ENCODE measurements around the gene JCAD.
A peak's percentile ranks its signal among the peaks of the same experiment; 100 is the strongest.

JCAD gene

DNA sequence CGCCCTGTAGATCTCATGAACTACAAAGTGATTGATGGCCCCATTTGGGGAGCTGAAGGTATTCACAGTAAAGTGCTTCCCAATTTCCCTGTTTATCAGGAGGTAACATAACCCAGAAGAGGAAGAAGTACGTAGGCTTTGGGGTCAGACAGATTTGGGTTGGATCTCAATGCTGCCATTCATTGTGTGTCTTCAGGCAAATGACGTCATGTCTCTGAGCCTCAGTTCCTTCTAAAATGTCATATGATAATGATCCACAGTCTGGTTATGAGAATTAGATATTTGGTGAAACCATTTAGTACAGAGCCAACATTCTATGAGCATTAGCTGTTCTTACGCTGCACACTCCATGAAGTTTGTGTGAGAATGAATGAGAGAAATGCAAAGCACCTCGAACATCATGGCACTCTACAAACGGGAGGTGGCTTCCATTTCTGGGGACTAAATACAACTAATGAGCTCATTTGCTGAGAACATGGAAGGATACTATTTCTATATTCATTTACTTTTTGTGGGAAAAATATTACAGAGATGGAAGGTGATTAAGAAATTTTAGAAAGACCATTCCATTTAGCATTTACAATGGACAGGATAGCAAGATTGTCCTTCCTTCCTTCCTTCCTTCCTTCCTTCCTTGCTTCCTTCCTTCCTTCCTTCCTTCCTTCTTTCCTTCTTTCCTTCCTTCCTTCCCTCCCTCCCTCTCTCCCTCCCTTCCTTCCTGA, 13.8 kb upstream of the JCAD start:
- no peak for DNase-seq

DNA sequence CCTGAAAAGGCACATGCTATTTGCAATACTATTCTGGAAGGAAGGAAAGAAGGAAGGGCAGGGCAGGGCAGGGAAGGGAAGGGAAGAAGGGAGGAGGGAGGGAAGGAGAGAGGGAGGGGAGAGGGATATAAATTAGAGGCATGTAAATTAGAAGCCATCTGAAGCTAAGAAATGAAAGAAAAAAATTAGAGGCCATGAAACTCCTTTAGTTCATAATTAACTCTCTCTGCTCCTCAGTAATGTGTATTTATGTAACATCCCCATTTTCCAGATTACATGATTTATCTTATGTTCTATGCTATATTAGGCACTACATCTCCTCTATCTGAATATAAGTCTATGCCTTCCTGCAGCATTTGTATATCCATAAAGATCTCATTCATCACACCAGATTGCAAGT, 12.7 kb upstream of the JCAD start:
- DNase-seq: no peak

DNA sequence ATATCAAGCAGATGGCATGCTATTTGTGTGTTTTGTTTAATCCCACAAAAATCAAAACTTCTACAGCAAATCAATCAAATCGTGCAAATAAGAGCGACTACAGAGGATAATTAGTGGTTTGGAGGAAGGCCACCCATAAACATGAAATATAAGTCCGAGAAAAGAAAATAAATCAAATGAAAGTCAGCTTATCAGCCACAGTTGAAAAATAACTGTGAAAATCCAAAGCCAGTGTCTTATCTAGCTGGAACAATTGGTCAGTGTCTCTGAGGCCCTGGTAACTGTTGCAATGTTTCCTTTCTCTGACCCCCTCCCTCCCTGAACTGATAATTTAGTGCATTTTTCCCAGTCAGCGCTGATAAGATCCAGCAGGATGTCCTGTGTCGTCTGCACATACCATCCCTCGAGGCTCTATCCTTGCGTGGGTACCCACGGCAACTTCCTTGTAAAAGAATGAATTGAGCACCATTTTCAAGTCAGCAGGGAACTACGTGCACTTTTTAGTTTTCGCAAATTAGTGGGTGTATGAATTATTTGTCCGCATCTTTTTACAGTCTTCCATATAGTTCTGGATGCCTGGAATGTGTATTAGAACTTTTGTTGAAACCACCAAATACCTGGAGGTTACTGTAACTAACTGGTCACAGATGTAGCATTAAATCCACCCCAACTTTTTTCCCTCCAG, 10.8 kb upstream of the JCAD start:
- no peak for DNase-seq

DNA sequence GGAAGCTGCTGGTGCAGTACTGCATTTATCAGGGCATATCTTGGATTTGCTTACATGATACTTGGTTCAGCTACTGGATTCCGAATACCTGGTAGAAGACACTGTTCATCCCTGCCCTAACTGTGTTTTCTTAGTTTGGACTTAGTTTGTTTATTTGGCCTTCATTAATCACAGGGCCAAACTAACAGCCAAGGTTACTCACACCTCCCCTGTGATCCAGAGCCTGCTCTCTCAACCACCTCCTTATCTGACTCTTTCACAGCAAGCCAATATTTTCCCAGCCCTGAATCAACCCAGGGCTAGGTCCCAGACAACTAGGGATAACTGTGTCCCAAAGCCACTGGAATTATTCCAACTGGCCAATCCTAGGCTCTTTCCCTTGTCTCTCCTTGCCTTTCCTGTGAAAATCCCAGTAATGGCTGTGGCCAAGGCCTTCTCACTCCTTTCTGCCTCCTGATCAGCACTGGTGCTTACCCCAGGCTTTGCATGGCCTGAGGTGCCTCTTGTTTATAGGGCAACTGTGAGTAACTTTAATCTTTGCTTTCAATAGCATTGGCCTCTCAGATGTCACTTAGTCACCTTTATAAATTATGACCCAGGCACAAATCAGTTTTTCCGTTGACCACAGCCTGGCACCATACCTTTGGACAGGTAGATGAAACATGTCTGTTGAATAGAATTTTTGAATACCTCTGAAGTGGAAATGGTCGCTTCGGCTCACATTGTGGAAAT, 9.3 kb upstream of the JCAD start:
- DNase-seq: no peak

DNA sequence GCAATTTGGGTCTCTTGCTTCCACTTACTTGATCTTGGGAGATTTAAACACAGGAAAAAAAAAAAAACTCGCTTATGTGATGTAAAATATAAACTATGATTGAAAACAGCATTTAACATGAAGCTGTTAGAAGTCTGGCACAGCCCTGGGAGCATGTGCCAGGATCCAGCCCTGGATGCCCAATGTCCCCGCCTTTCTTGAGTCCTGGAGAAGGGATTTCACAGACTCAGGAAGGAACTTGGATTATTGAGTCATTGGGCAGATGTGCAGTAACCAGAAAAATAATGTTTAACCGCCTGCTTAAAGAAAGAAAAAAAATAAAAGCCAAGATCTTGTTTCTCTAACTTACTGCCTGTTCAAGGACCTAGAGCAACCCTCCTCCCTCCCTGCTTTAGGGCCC, 3.7 kb upstream of the JCAD start:
- DNase-seq: no peak

DNA sequence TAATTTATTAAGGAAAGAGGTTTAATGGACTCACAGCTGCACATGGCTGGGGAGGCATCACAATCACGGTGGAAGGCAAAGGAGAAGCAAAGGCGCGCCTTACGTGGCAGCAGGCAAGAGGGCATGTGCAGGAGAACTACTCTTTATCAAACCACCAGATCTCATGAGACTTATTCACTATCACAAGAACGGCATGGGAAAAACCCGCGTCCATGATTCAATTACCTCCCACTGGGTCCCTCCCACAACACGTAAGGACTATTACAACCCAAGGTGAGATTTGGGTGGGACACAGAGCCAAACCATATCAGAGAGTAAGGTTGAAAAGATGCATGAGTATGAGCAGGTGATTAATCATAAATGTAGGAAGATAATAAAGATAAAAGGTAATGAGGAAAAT, 3.2 kb upstream of the JCAD start:
- DNase-seq: no peak

DNA sequence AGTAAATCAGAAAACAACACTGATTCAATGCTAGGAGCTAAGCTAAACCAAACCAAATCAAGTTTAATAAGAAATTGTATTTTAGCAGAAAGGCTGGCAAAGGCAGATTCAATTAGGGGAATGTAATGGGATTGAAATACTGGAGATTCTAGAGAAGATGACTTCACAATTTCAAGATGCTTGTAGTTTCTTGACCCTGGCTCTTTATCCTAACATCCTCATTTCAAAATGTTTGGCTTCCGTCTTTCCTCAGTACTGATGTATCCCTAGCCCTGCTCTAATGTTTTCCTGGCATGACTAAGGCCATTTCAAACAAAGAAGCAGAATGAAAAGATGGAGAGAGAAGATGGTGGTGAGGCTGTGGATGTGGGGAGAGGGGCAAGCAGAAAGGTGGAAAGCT, 2.7 kb upstream of the JCAD start:
- no peak for DNase-seq

DNA sequence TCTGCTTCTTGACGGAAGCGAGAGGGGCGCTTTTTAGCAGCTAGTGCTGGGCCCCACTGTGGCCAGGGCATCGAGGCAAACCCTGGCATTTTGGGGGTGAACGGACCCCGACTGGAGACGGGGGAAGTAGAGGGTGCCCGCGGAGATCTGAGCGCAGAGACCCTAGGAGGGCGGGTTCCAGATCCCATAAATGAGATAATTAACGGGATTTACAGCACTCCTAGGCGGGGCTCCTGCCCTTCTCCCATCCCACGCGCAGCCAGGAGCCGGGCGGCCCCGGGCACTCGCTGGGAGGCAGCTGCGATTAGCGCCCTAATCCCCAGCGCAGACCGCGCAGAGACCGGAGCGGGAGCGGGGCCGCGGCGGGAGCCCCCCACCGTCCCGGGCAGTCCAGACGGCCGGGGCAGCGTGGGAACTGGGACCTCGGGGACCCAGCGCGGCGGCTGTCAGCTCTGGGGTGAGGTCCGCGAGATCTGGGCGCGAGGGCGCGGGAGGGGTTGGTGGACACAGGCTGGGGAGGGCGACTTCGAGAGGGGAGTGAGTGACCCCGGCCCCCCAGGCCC, 735 bp downstream of the JCAD start:
- no peak for DNase-seq

DNA sequence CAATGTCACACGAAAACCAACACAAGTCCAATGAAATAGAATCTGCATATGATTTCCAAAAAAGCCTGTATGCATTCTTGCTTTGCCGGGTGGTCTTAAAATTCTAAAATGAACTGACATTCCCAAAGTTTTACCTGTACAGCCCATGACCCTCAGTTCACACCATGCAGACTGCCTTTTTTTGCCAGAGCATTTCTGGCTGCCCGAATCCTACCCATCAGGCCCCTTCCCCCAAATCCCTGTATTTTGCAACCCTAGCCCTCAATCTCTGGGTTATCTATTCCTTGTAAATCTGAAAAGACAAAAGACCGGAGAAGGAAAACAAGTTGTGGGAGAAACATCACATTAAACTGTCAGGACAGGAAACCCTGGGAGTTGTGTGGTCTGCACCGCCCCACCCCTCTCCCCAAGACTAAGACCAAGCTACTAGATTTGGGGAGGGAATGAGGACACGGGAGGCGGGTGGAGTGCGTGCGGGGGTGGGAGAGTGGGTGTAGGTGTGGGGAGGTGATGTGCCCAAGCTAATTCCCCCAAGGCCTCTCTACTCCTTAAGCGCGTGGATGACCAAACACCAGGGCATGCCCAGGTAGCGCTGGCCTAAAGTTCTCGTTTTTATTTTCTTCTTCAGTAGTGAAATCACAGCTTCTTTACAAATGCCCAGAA, 1.4 kb downstream of the JCAD start:
- no peak for DNase-seq

DNA sequence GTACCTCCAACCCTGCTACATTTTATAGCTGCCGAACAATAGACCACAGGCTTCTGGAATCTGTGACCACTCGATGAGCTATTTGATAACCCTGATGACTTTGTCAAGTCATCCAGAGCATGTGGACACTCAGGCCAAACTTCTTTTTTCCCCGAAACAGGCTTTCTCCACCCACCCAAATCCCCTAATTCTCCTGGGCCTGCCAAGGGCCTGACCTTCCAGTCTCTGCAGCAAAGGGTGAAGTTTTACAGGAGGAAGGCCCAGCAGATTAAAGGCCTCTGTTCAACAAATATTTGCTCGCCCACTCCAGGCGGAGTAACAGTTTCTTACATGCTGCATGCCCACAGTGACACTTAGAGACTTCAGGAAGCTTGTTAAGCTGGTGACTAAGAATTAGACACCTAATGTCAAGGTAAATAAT, 2.0 kb downstream of the JCAD start:
- no peak for DNase-seq

DNA sequence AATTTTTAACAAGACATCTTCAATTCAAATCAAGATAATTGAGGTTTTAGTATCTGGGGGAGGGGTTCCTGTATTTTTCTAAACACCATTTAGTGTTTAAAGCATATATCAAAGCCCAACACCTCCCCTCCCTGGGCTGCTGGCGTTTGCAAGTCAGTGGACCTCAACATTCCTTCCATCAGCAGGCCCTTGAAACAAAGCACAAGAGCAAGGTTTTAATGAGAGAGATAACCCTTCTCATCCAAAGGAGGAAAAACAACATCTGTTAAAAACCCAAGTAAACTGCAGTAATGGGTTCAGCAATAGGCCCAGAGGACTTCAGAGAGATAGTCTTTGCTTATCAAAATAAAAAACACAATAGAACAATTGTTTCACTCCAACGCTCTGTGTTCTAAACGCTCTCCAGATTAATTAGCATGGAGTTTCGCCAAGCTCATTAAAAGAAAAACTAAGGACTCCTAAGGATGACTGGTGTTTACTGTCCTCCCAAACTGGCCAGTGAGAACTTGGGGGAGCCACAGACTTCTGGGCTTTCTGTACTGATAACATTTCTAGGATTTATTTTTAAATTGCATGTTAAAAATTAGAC, 2.5 kb downstream of the JCAD start:
- DNase-seq: no peak

DNA sequence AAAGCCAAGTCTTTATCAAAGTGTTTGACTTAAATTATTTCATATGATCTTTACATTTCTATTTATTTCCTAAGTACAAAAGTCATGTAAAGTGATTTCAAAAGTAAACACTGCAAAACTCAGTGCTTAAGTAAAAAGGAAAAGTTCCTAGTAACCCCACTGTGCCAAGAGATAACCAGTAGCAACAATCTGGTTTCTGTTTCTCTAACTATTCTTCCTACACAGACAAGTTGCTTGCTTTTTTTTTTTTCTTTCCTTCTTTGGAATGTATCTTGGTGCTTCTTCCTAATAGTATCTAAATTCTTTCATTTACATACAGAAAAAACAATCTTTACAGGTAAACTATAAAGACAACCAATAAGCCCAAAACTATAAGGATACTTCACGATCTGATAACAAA, 3.1 kb downstream of the JCAD start:
- no peak for DNase-seq

DNA sequence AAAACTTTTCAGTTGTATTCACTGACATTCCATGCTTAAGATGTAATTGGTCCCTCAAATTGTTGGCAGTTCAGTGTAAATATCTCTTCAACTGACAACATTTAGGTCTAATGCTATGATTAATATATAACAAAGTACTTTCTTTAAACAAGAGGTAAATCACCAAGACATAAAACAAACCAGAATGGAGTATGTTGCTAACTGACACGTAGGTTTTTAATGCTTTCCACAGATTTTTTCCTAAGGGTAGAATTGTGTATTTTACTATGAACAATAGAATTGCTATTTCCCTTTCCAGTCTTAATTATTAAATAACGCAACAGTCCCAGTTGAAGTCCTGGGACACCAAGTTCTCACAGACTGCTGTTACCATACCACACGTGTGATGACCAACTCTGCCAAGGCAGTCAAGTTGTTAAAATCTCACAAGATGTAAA, 4.1 kb downstream of the JCAD start:
- no peak for DNase-seq

DNA sequence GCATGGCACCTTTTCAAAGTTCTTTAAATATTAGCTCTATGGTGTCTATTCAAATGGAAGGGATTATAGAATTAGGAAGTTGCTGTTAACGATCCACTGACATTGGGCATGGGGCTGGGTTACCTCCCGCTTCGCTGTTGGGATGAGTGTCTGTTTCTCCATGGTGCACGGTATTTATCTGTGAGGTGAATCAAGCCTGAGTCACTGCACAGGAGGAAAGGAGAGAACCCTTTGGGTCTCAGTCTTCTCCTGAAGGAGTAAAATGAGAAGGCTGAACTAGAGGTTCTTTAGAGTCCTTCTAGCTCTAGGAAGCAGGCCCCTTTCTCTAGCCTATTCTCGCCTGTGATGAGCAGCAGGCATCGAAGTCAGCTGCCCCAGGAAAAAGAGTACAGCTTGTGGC, 7.3 kb downstream of the JCAD start:
- DNase-seq: no peak

DNA sequence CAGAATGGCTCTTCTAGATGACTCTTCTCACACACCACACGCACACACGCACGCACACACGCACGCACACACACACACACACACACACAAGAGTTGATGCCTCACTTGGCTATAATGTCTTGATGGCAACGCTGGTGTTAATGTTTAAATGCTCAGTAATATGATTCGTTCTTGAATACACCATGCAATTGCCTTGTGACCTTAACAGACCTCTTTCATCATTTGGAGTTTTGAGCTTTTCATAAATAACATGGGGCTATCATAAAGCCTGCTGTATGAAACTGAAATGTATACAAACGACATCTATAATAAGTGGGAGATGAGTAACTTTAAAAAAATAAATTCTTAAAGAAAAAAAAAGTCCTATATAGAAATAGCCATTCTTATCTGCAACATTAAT, 8.2 kb downstream of the JCAD start:
- no peak for DNase-seq

DNA sequence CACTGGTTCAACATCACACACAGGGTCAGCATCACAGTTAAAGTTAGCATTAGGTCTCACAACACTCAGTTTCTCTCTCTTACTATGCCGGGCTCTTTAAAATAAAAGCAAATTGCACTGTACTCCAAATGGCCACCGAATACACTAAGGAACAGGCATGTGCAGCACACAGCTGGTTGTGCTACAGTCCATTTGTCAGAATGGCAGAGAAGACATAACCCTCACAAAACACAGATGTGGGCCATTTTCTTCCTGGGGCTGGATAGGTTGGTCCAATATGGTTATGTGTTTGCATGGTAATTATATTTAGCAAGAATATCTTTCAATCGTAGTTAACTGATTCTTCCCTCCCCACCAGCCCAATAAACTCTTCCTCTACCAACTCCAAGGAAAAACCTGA, 9.0 kb downstream of the JCAD start:
- no peak for DNase-seq

DNA sequence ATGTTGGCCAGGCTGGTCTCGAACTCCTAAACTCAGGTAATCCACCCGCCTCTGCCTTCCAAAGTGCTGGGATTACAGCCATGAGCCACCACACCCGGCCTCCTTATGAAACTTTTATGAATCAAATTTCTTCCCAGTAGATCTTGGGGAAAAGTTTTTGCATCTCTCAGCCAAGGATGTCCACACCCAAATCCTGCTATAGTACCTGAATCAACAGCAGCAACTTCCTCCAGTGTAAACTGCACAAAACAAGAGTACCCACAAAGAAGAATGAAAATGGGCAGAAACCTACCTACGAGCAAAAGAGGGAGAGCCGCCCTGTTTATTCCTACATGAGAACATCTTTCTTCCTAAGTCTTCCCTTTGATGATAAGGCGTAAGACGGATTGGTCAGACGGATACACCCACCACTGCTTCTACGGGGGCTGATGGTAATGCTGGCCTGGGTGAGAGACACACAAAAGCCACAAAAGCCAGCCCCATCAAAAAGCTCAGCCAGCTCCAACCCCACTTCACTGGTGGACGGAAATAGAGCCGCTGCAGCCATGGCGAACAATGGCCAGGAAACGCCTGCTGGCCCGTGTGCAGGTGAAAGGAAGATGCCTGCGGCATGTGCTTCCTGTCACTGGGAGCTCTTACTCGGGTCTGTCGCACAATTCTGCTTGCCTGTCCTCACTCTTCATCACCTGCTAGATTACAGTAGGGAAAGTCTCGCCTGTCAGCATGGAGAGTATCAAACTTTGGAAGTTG, 10.4 kb downstream of the JCAD start:
- DNase-seq: peak in 1 of 5 donors; percentile 23

DNA sequence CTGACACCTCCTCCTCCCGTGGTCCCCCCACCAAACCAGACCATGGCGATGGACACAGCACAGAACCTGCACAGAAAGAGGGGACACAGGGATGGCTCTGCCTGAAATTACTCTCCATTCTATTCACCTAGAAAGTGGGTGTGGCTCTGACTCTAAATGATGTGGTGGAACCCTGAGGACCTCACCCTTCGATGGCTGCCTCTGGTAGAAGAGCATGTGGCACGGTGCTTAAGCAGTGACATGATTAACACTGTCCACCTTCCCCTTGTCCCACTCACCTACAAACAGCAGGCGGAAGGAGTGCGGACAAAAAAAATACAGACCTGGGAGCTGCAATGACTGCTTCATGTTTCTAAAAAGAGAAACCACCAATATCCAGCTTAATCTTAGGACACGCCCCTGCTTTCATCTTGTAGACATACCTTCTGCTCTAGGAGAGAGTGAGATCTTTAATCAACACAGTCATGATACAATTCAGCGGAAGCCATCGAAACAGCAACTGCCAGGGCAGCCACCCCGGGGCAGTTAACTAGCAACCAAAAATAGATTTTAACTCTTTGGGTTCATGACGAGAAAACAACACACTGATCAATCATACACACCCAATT, 11.4 kb downstream of the JCAD start:
- peak in 1 of 5 donors; percentile 49 for DNase-seq

DNA sequence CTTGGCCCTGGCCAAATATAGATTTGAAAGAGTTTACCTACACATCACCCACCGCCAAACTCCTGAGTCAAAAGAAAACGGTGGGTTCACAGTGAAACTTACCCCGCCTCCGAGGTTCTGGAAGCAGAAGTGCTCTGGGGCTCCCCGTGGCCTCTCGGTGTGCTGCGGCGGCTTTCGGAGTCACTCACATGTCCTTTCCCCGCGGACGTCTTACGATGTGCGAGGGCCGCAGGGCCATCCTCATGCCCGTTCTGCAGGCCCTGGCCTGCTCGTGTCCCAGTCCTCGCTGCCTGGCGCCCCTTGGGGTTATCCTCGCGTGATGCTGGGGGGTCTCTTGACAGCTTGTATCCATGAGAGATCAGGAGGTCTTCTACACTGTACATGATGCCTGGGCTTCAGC, 12.0 kb downstream of the JCAD start:
- no peak for DNase-seq

DNA sequence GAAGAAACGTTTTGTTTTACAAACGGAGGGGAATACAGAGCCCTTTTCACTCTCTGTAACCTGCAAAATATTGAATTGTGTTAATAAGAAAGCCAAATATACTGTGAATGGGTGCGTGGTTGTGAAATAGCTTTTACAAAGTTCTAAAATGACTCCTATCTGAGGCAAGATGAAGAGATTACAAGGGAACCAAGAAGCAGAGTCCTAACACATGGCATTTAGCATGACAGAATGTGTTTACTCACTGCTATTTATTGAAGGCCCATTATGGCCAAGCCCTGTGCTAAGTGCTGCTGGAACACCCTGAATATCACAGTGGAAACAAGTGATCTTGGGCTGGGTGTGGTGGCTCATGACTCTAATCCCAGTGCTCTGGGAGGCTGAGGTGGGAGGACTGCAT, 12.9 kb downstream of the JCAD start:
- DNase-seq: no peak

DNA sequence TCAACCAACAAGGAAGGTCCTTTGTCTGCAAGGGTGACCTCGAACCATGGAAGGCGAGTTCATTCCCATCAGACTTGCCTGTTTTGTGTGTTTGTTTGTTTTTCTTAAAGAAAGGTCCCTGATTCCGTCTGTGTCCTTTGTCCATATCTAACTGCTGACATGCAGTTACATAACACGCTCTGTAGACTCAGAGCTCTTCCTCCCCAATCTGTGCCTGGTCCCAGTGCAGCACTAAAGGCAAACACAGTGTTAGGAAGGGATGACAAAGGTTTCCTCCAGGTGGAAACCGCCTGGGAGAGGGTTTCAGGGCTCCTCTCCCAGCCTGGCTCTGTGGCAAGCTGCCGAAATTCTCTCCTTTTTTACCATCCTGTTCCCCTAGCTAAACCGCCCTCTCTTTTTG, 13.4 kb downstream of the JCAD start:
- DNase-seq: no peak

Measured in T-helper 1 cell (primary cell).